ENCODE measurements around the gene GIT1.

The GIT1 gene

GRCh38 chr17:29533976-29534375 is 55.5 kb downstream of the GIT1 start:
- CTCF ChIA-PET: interaction anchor here (0.7 to 4.4 kb wide), 2 partner anchors 24 to 164 kb away, joined by 5 to 30 read pairs; no protein-coding TSS in a partner anchor
- no peak for TF ChIP-seq L3MBTL2 (conservative IDR thresholded peaks at IDR 0.05)
- no peak for TF ChIP-seq SP1 (IDR thresholded peaks at IDR 0.05)
- TF ChIP-seq TARDBP (IDR thresholded peaks at IDR 0.05): no peak
- no peak for TF ChIP-seq BHLHE40 (IDR thresholded peaks at IDR 0.05; ENCODE audit: borderline replicate concordance)
- TF ChIP-seq HDGF (IDR thresholded peaks at IDR 0.05; ENCODE audit: borderline replicate concordance): no peak
- TF ChIP-seq NFRKB (IDR thresholded peaks at IDR 0.05): no peak
- TF ChIP-seq FOXM1 (IDR thresholded peaks at IDR 0.05; ENCODE audit: borderline replicate concordance): no peak
- TF ChIP-seq ARNT (IDR thresholded peaks at IDR 0.05): no peak
- TF ChIP-seq FOXK2 (IDR thresholded peaks at IDR 0.05): no peak
- no peak for TF ChIP-seq LEF1 (IDR thresholded peaks at IDR 0.05; ENCODE audit: borderline replicate concordance)
- TF ChIP-seq ZNF384 (IDR thresholded peaks at IDR 0.05): no peak
- no peak for TF ChIP-seq FOXA1 (IDR thresholded peaks at IDR 0.05)
- no peak for TF ChIP-seq SUZ12 (IDR thresholded peaks at IDR 0.05)
- no peak for TF ChIP-seq CTBP1 (IDR thresholded peaks at IDR 0.05; ENCODE audit: borderline replicate concordance)
- TF ChIP-seq ELF4 (IDR thresholded peaks at IDR 0.05): no peak
- no peak for TF ChIP-seq PKNOX1 (IDR thresholded peaks at IDR 0.05)
- POLR2A ChIA-PET: no interaction called here
- no peak for DNase-seq (ENCODE audit: extremely low spot score)

- no peak for TF ChIP-seq ELF4 (IDR thresholded peaks at IDR 0.05)
- no peak for TF ChIP-seq FOXM1 (IDR thresholded peaks at IDR 0.05; ENCODE audit: borderline replicate concordance)
- no peak for DNase-seq (ENCODE audit: extremely low spot score)
- CTCF ChIA-PET: interaction anchor here (0.6 kb wide), 1 partner anchor 43 kb away, joined by 3 read pairs; no protein-coding TSS in a partner anchor
- POLR2A ChIA-PET: no interaction called here
Measured at GRCh38 chr17:29526322-29526721, 63.1 kb downstream of the GIT1 start.

GRCh38 chr17:29524692-29525091 is 64.8 kb downstream of the GIT1 start:
- TF ChIP-seq ARNT (IDR thresholded peaks at IDR 0.05): no peak
- CTCF ChIA-PET: interaction anchor here (0.6 kb wide), 1 partner anchor 503 kb away, joined by 3 read pairs; no protein-coding TSS in a partner anchor
- POLR2A ChIA-PET: no interaction called here
- no peak for DNase-seq (ENCODE audit: extremely low spot score)

Measured in HEK293T (cell line).